Glutamatergic neuron (in vitro differentiated cells): ENCODE measurements around the gene CELA3B. TPM values are rescaled to one million over a fixed set of nuclear protein-coding genes. Genes with fewer than 3 reads are reported as not detected.
A peak's percentile ranks its signal among the peaks of the same experiment; 100 is the strongest.
"Not testable (repeated sequence)": the region's sequence is repeated elsewhere in the genome, so short reads cannot be mapped to it uniquely, and the experiment has no call there.

Source experiments
- DNase-seq: peaks from one replicate; pipeline ENCODE4 v3.0.0; 2022
- H3K27ac Mint-ChIP-seq: one replicate; pipeline ENCODE4 v1.8.0; 2020; ENCODE audit warnings: mild to moderate bottlenecking, mixed read lengths, inconsistent platforms; ENCODE audit not compliant: unreplicated experiment
- H3K27me3 Mint-ChIP-seq: one replicate; pipeline ENCODE4 v1.8.0; 2020; ENCODE audit warnings: mild to moderate bottlenecking, moderate library complexity, mixed read lengths, inconsistent platforms; ENCODE audit not compliant: unreplicated experiment
- H3K36me3 Mint-ChIP-seq: one replicate; pipeline ENCODE4 v1.8.0; 2020; ENCODE audit warnings: mild to moderate bottlenecking, mixed read lengths, inconsistent platforms; ENCODE audit not compliant: unreplicated experiment
- H3K4me1 Mint-ChIP-seq: one replicate; pipeline ENCODE4 v1.8.0; 2020; ENCODE audit warnings: mild to moderate bottlenecking, low read depth, mixed read lengths, inconsistent platforms; ENCODE audit not compliant: unreplicated experiment
- H3K4me3 Mint-ChIP-seq: one replicate; pipeline ENCODE4 v1.8.0; 2020; ENCODE audit warnings: mild to moderate bottlenecking, mixed read lengths, inconsistent platforms; ENCODE audit not compliant: unreplicated experiment
- H3K9me3 Mint-ChIP-seq: one replicate; pipeline ENCODE4 v1.8.0; 2020; ENCODE audit warnings: mild to moderate bottlenecking, moderate library complexity, mixed read lengths, inconsistent platforms; ENCODE audit not compliant: unreplicated experiment
- total RNA-seq: library from RNA; stranded (reverse); fragmentation: NEBNext Ultra II Directional; extraction: Animal tissue kit (Norgen Biotek cat#: 25700); gene quantifications from one replicate; pipeline ENCODE4 v1.2.1, GENCODE V29; 2021; ENCODE audit not compliant: unreplicated experiment
- TF ChIP-seq, protein P1 (sequence below): fragments of 200-600 bp; sonication (generic); IDR thresholded peaks from one replicate; pipeline ENCODE4 v1.5.0; 2021; ENCODE audit not compliant: partially characterized antibody, unreplicated experiment

The CELA3B gene
- total RNA-seq, 1 donor from 2014 or later = not detected

DNA sequence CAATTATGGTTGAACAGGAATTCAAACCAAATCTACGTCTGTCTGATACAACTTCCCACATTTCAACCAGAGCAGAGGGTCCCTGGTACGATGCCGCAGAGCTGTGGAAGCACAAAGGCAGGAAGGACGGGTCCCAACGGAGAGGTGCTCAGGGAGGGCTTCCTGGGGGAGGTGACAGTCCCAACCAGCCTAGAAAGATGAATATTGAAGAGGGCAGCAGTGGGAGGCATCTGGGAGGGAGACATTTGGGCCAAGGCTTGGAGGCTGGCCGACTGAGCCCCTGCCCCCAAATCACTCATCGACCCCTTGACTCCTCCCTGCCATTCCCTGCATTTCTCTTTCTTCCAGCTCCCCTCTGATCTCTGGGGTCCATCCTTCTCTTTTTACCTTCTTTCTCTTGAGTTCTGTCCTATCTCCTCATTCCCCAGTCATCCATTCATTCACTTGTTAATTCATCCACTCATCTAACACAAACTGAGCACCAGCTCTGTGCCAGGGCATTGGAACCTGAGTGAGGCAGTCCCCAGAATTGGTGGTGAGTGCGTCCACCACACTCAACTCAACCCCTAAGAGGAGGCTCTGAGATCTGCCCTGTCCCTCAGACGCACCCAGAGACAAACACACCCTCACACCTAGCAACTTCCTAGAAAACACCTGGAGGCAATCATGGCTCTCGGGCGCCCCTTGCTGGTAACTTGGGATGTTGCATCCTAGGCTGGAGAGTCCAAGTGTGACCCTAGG, 13.2 kb upstream of the CELA3B start:
- TF ChIP-seq, protein P1, sequence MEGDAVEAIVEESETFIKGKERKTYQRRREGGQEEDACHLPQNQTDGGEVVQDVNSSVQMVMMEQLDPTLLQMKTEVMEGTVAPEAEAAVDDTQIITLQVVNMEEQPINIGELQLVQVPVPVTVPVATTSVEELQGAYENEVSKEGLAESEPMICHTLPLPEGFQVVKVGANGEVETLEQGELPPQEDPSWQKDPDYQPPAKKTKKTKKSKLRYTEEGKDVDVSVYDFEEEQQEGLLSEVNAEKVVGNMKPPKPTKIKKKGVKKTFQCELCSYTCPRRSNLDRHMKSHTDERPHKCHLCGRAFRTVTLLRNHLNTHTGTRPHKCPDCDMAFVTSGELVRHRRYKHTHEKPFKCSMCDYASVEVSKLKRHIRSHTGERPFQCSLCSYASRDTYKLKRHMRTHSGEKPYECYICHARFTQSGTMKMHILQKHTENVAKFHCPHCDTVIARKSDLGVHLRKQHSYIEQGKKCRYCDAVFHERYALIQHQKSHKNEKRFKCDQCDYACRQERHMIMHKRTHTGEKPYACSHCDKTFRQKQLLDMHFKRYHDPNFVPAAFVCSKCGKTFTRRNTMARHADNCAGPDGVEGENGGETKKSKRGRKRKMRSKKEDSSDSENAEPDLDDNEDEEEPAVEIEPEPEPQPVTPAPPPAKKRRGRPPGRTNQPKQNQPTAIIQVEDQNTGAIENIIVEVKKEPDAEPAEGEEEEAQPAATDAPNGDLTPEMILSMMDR = peak; percentile 91
- H3K9me3 Mint-ChIP-seq = peaks cover 2% of the 10 kb centered on the region
- H3K4me3 Mint-ChIP-seq = no peak overlapping the region
- no peak overlapping the region for H3K27ac Mint-ChIP-seq
- peaks cover 1% of the 10 kb centered on the region for H3K27me3 Mint-ChIP-seq
- DNase-seq = peak; percentile 86
- H3K36me3 Mint-ChIP-seq = no peaks in the 10 kb centered on the region
- H3K4me1 Mint-ChIP-seq = no peaks in the 10 kb centered on the region

- Mint-ChIP-seq H3K4me3 (no peak overlapping the region), H3K27ac (no peak overlapping the region), H3K36me3 (no peaks in the 10 kb centered on the region), H3K9me3 (peaks cover 2% of the 10 kb centered on the region), H3K4me1 (no peaks in the 10 kb centered on the region), H3K27me3 (peaks cover 2% of the 10 kb centered on the region)
- no peak for DNase-seq
- TF ChIP-seq, protein P1 = no peak
Observed at GRCh38 chr1:21966247-21967000, 10.4 kb upstream of the CELA3B start.

- H3K9me3 Mint-ChIP-seq, H3K4me3 Mint-ChIP-seq, H3K27ac Mint-ChIP-seq, DNase-seq, H3K4me1 Mint-ChIP-seq, H3K27me3 Mint-ChIP-seq, H3K36me3 Mint-ChIP-seq: not testable (repeated sequence)
Observed at GRCh38 chr1:21967216-21967615, 9.6 kb upstream of the CELA3B start.

DNA sequence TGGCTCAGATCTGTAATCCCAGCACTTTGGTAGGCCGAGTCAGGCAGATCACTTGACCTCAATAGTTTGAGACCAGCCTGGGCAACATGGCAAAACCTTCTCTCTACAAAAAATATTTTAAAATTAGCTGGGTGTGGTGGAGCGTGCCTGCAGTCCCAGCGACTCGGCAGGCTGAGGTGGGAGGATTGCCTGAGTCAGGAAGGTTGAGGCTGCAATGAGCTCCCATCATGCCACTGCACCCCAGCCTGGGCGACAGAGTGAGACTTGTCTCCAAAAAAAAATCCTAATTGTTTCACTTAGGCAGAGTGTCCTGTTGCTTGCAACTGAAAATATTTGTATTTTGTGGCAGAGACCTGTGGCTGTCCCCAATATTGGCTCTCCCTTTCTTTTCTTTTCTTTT, 7.8 kb upstream of the CELA3B start:
- H3K27me3 Mint-ChIP-seq, H3K4me3 Mint-ChIP-seq, DNase-seq, H3K4me1 Mint-ChIP-seq, H3K9me3 Mint-ChIP-seq, H3K36me3 Mint-ChIP-seq, H3K27ac Mint-ChIP-seq: not testable (repeated sequence)

GRCh38 chr1:21970523-21970922, 6.3 kb upstream of the CELA3B start:
- not testable (repeated sequence) for H3K4me3 Mint-ChIP-seq, H3K27me3 Mint-ChIP-seq, H3K4me1 Mint-ChIP-seq, H3K27ac Mint-ChIP-seq, H3K36me3 Mint-ChIP-seq, DNase-seq, H3K9me3 Mint-ChIP-seq

DNA sequence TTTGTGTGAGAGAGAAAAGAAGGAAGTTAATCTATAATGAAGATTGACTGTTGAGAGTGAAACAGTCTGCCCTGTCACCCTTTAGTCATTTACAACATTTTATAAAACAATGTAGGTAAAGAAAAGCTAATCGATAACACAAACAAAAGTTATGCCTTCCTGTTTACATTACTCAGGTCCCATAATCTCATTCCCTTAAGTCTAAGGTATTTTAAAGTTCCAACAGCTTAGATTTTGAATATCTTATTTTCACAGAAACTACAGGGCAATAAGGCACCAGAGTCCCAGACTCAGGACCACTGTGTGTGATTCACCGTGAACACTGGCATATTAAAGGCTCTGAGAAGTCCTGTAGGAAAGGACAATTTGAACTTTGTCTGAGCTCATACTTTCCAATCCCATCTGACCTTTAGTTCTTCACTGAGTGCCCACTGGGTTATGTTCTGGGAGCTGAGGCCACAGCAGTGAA, 3.8 kb upstream of the CELA3B start:
- not testable (repeated sequence) for H3K4me3 Mint-ChIP-seq, H3K27me3 Mint-ChIP-seq, H3K27ac Mint-ChIP-seq

GRCh38 chr1:21973948-21974347, 2.9 kb upstream of the CELA3B start:
- not testable (repeated sequence) for H3K36me3 Mint-ChIP-seq, H3K4me3 Mint-ChIP-seq, H3K4me1 Mint-ChIP-seq, H3K27me3 Mint-ChIP-seq, H3K9me3 Mint-ChIP-seq, DNase-seq, H3K27ac Mint-ChIP-seq

More for the DNA sequence above, 3.8 kb upstream of the CELA3B start:
- H3K9me3 Mint-ChIP-seq, H3K36me3 Mint-ChIP-seq, H3K4me1 Mint-ChIP-seq, DNase-seq: not testable (repeated sequence)

GRCh38 chr1:21974699-21975098, 2.1 kb upstream of the CELA3B start:
- H3K36me3 Mint-ChIP-seq, H3K27me3 Mint-ChIP-seq, H3K27ac Mint-ChIP-seq, H3K4me3 Mint-ChIP-seq, H3K4me1 Mint-ChIP-seq, H3K9me3 Mint-ChIP-seq, DNase-seq: not testable (repeated sequence)

DNA sequence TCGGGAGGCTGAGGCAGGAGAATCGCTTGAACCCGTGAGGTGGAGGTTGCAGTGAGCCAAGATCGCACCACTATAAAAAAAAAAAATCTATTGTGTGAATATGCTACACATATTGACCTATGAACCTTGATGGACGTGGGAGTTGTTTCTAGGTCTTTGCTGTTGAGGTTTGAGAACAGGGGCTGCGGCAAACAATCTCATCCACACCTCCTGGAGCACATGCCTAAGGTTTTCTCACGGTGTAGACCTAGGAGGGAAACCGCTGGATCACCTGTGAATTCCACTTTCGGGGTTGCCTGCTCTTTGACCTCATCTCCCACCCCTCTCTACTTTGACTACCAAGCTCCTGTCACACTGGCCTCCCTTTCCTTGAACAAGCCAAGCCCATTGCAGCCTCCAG, 1.5 kb upstream of the CELA3B start:
- H3K27me3 Mint-ChIP-seq, H3K4me1 Mint-ChIP-seq, H3K36me3 Mint-ChIP-seq, DNase-seq, H3K27ac Mint-ChIP-seq, H3K4me3 Mint-ChIP-seq, H3K9me3 Mint-ChIP-seq: not testable (repeated sequence)

DNA sequence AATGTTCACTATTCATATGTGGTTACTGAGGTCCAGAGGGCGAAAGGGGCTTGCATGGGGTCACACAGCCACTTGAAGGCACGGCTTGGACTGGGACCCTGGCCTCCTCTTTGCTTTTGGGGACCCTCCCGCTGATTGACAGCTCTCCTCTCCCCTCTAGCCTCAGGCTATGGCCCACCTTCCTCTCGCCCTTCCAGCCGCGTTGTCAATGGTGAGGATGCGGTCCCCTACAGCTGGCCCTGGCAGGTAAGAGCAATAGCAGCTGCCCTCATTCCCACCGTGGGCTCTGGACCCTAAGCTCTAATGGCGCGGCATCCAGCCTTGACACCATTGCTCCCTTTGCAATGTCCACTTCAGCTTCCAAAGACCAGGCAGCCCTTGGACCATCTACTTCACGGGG, 1.4 kb downstream of the CELA3B start:
- H3K27ac Mint-ChIP-seq, H3K36me3 Mint-ChIP-seq: not testable (repeated sequence)

More for the DNA sequence above, 1.4 kb downstream of the CELA3B start:
- not testable (repeated sequence) for H3K4me1 Mint-ChIP-seq, DNase-seq, H3K9me3 Mint-ChIP-seq, H3K4me3 Mint-ChIP-seq, H3K27me3 Mint-ChIP-seq
